SK-N-SH treated with all-trans-retinoic acid at 6 μM for 48 hours (cell line): ENCODE data around the gene PCDH15.

Source experiments
- ATAC-seq: fragments of 200-7000 bp; cut with Tn5 transposase; 3 replicates; pipeline ENCODE4 v1.9.1; 2020; ENCODE audit warnings: mild to moderate bottlenecking, moderate library complexity
- ARNTL ChIP-seq: fragments of 450-650 bp; formaldehyde crosslinking; IDR thresholded peaks from 2 replicates; pipeline ENCODE4 v1.5.0; 2020; ENCODE audit warnings: low read depth, mild to moderate bottlenecking, moderate library complexity, borderline replicate concordance
- BACH2 ChIP-seq: fragments of 250-450 bp; sonication (Bioruptor Pico); IDR thresholded peaks from 2 replicates; pipeline ENCODE4 v1.9.0; 2021; ENCODE audit warnings: mild to moderate bottlenecking, borderline replicate concordance
- CSDC2 ChIP-seq: fragments of 250-450 bp; sonication (Bioruptor Pico); IDR thresholded peaks from 2 replicates; pipeline ENCODE4 v1.5.0; 2020; ENCODE audit warnings: mild to moderate bottlenecking, moderate library complexity
- CSRNP3 ChIP-seq: fragments of 250-450 bp; sonication (Bioruptor Pico); IDR thresholded peaks from 2 replicates; pipeline ENCODE4 v1.5.1; 2021; ENCODE audit warnings: mild to moderate bottlenecking, moderate library complexity
- ESRRG ChIP-seq: fragments of 250-450 bp; sonication (Bioruptor Pico); IDR thresholded peaks from 2 replicates; pipeline ENCODE4 v1.6.1; 2021; ENCODE audit warnings: mild to moderate bottlenecking
- ISL1 ChIP-seq: fragments of 250-450 bp; sonication (Bioruptor Pico); IDR thresholded peaks from 2 replicates; pipeline ENCODE4 v2.1.2; 2022; ENCODE audit warnings: mild to moderate bottlenecking, moderate library complexity
- OSR1 ChIP-seq: fragments of 250-450 bp; sonication (Bioruptor Pico); IDR thresholded peaks from 2 replicates; pipeline ENCODE4 v1.8.0; 2022; ENCODE audit warnings: moderate library complexity, mild to moderate bottlenecking, inconsistent platforms
- PPARA ChIP-seq: fragments of 250-450 bp; sonication (Bioruptor Pico); IDR thresholded peaks from 2 replicates; pipeline ENCODE4 v1.5.0; 2020; ENCODE audit warnings: mild to moderate bottlenecking, borderline replicate concordance
- RARB ChIP-seq: fragments of 250-450 bp; sonication (Bioruptor Pico); IDR thresholded peaks from 2 replicates; pipeline ENCODE4 v1.8.0; 2021; ENCODE audit warnings: mild to moderate bottlenecking, moderate library complexity
- SNAI2 ChIP-seq: fragments of 250-450 bp; sonication (Bioruptor Pico); IDR thresholded peaks from 2 replicates; pipeline ENCODE4 v1.5.0; 2020; ENCODE audit warnings: mild to moderate bottlenecking, moderate library complexity
- TCF4 ChIP-seq: fragments of 250-450 bp; sonication (Bioruptor Pico); IDR thresholded peaks from 2 replicates; pipeline ENCODE4 v1.8.0; 2021; ENCODE audit warnings: mild to moderate bottlenecking, moderate library complexity, borderline replicate concordance
- TOX ChIP-seq: fragments of 250-450 bp; sonication (Bioruptor Pico); IDR thresholded peaks from 2 replicates; pipeline ENCODE4 v1.8.0; 2021; ENCODE audit warnings: mild to moderate bottlenecking, moderate library complexity, borderline replicate concordance
- TSHZ2 ChIP-seq: fragments of 250-450 bp; sonication (Bioruptor Pico); IDR thresholded peaks from 2 replicates; pipeline ENCODE4 v1.5.0; 2020; ENCODE audit warnings: mild to moderate bottlenecking, moderate library complexity
- ZC3H10 ChIP-seq: fragments of 250-450 bp; sonication (Bioruptor Pico); IDR thresholded peaks from 2 replicates; pipeline ENCODE4 v1.5.1; 2021; ENCODE audit warnings: mild to moderate bottlenecking, moderate library complexity
- ZFP3 ChIP-seq: fragments of 250-450 bp; sonication (Bioruptor Pico); IDR thresholded peaks from 2 replicates; pipeline ENCODE4 v1.5.0; 2020; ENCODE audit warnings: mild to moderate bottlenecking, moderate library complexity
- ZFP30 ChIP-seq: fragments of 450-650 bp; formaldehyde crosslinking; IDR thresholded peaks from 2 replicates; pipeline ENCODE4 v1.5.0; 2022; ENCODE audit warnings: mild to moderate bottlenecking, moderate library complexity
- ZNF565 ChIP-seq: fragments of 450-650 bp; formaldehyde crosslinking; conservative IDR thresholded peaks from 2 replicates; pipeline ENCODE4 v1.5.0; 2020; ENCODE audit warnings: low read depth, mild to moderate bottlenecking, moderate library complexity
- ZNF70 ChIP-seq: fragments of 450-650 bp; formaldehyde crosslinking; IDR thresholded peaks from 2 replicates; pipeline ENCODE4 v1.5.0; 2020; ENCODE audit warnings: mild to moderate bottlenecking, moderate library complexity
- ZNF8 ChIP-seq: fragments of 450-650 bp; formaldehyde crosslinking; IDR thresholded peaks from 2 replicates; pipeline ENCODE4 v1.5.0; 2020; ENCODE audit warnings: mild to moderate bottlenecking, moderate library complexity
- TF ChIP-seq, protein P1 (sequence below): fragments of 250-450 bp; sonication (Bioruptor Pico); IDR thresholded peaks from 2 replicates; pipeline ENCODE4 v1.8.0; 2020; ENCODE audit warnings: mild to moderate bottlenecking, moderate library complexity, borderline replicate concordance
- TF ChIP-seq, protein P2 (sequence below): fragments of 250-450 bp; sonication (Bioruptor Pico); IDR thresholded peaks from 2 replicates; pipeline ENCODE4 v1.5.1; 2020; ENCODE audit warnings: low read depth, mild to moderate bottlenecking, moderate library complexity
- TF ChIP-seq, protein P3 (sequence below): fragments of 250-450 bp; sonication (Bioruptor Pico); IDR thresholded peaks from 2 replicates; pipeline ENCODE4 v1.8.0; 2021; ENCODE audit warnings: low read depth, mild to moderate bottlenecking, moderate library complexity, borderline replicate concordance

Gene PCDH15

GRCh38 chr10:54057357-54057756 is 743.7 kb downstream of the PCDH15 start:
- no peak for TF ChIP-seq ZFP3 (CRISPR knock-in tag)
- TF ChIP-seq BACH2 (CRISPR knock-in tag) = no peak
- TF ChIP-seq TSHZ2 (CRISPR knock-in tag) = no peak
- no peak for TF ChIP-seq ZNF70
- no peak for TF ChIP-seq ZFP30 (CRISPR knock-in tag)
- no peak for TF ChIP-seq ZNF8 (CRISPR knock-in tag)
- no peak for TF ChIP-seq RARB (CRISPR knock-in tag)
- no peak for TF ChIP-seq SNAI2
- no peak for TF ChIP-seq ISL1 (CRISPR knock-in tag)
- no peak for TF ChIP-seq ZNF565 (CRISPR knock-in tag)
- TF ChIP-seq PPARA (CRISPR knock-in tag) = no peak
- TF ChIP-seq CSDC2 (CRISPR knock-in tag) = no peak
- TF ChIP-seq ARNTL = no peak
- TF ChIP-seq TOX = no peak
- TF ChIP-seq, protein P1, sequence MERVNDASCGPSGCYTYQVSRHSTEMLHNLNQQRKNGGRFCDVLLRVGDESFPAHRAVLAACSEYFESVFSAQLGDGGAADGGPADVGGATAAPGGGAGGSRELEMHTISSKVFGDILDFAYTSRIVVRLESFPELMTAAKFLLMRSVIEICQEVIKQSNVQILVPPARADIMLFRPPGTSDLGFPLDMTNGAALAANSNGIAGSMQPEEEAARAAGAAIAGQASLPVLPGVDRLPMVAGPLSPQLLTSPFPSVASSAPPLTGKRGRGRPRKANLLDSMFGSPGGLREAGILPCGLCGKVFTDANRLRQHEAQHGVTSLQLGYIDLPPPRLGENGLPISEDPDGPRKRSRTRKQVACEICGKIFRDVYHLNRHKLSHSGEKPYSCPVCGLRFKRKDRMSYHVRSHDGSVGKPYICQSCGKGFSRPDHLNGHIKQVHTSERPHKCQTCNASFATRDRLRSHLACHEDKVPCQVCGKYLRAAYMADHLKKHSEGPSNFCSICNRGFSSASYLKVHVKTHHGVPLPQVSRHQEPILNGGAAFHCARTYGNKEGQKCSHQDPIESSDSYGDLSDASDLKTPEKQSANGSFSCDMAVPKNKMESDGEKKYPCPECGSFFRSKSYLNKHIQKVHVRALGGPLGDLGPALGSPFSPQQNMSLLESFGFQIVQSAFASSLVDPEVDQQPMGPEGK (CRISPR knock-in tag) = no peak
- no peak for TF ChIP-seq ESRRG (CRISPR knock-in tag)
- TF ChIP-seq, protein P2, sequence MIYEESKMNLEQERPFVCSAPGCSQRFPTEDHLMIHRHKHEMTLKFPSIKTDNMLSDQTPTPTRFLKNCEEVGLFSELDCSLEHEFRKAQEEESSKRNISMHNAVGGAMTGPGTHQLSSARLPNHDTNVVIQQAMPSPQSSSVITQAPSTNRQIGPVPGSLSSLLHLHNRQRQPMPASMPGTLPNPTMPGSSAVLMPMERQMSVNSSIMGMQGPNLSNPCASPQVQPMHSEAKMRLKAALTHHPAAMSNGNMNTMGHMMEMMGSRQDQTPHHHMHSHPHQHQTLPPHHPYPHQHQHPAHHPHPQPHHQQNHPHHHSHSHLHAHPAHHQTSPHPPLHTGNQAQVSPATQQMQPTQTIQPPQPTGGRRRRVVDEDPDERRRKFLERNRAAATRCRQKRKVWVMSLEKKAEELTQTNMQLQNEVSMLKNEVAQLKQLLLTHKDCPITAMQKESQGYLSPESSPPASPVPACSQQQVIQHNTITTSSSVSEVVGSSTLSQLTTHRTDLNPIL (CRISPR knock-in tag) = no peak
- ATAC-seq = no peak

DNA sequence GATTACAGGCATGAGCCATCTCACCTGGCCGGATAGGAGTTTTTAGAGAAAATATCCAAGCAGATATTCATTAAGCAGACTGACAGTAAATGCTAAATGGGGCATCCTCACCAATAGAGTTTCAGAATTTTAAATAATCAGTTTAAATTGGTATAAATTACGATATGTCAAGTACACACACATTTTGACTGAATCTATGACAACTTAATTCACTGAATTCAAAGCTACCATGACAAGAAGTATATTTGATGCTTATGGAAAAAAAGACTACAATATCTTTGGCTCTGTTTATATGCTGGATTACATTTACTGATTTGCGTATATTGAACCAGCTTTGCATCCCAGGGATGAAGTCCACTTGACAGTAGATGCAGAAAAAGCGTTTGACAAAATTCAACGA is 774.7 kb downstream of the PCDH15 start:
- TF ChIP-seq, protein P3, sequence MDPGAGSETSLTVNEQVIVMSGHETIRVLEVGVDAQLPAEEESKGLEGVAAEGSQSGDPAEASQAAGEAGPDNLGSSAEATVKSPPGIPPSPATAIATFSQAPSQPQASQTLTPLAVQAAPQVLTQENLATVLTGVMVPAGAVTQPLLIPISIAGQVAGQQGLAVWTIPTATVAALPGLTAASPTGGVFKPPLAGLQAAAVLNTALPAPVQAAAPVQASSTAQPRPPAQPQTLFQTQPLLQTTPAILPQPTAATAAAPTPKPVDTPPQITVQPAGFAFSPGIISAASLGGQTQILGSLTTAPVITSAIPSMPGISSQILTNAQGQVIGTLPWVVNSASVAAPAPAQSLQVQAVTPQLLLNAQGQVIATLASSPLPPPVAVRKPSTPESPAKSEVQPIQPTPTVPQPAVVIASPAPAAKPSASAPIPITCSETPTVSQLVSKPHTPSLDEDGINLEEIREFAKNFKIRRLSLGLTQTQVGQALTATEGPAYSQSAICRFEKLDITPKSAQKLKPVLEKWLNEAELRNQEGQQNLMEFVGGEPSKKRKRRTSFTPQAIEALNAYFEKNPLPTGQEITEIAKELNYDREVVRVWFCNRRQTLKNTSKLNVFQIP (CRISPR knock-in tag) = no peak
- no peak for TF ChIP-seq ESRRG (CRISPR knock-in tag)
- no peak for TF ChIP-seq TCF4 (CRISPR knock-in tag)
- no peak for TF ChIP-seq BACH2 (CRISPR knock-in tag)
- TF ChIP-seq, protein P2 (CRISPR knock-in tag) = no peak
- TF ChIP-seq ZC3H10 = no peak
- no peak for TF ChIP-seq OSR1 (CRISPR knock-in tag)
- no peak for TF ChIP-seq ZFP3 (CRISPR knock-in tag)
- no peak for TF ChIP-seq CSRNP3 (CRISPR knock-in tag)
- no peak for TF ChIP-seq ARNTL
- TF ChIP-seq, all 23 proteins: peak for 0
- ATAC-seq = no peak
